ENCODE data around the gene EDN1. TPM values are rescaled to one million over a fixed set of nuclear protein-coding genes. Genes with fewer than 3 reads are reported as not detected.

Gene EDN1
- total and polyA plus RNA-seq, 9 donors, result 2.1 to 4.1 (median 2.8) TPM

- H3K27ac ChIP-seq (ENCODE audit: low read length), result no peak overlapping the region
- no peaks in the 10 kb centered on the region for H3K36me3 ChIP-seq (ENCODE audit: control insufficient read depth, insufficient read depth, low read length)
- no peaks in the 10 kb centered on the region for H3K27me3 ChIP-seq (ENCODE audit: control insufficient read depth, insufficient read depth, low read length)
- H3K4me1 ChIP-seq (ENCODE audit: control insufficient read depth, insufficient read depth, low read length), result no peaks in the 10 kb centered on the region
- DNase-seq, result no peak
- no peak overlapping the region for H3K4me3 ChIP-seq (ENCODE audit: low read length)
- H3K9me3 ChIP-seq (replicated peaks; ENCODE audit: control insufficient read depth, low read depth, low read length), result no peaks in the 10 kb centered on the region
- WGBS (ENCODE audit: insufficient coverage), result 47% methylated on average over 3 of the region's 5 CpGs
Measured at GRCh38 chr6:12280458-12280857, 9.7 kb upstream of the EDN1 start.

GRCh38 chr6:12280902-12281301 is 9.3 kb upstream of the EDN1 start:
- no peaks in the 10 kb centered on the region for H3K27me3 ChIP-seq (ENCODE audit: control insufficient read depth, insufficient read depth, low read length)
- no peaks in the 10 kb centered on the region for H3K36me3 ChIP-seq (ENCODE audit: control insufficient read depth, insufficient read depth, low read length)
- no peak overlapping the region for H3K4me3 ChIP-seq (ENCODE audit: low read length)
- no peaks in the 10 kb centered on the region for H3K9me3 ChIP-seq (replicated peaks; ENCODE audit: control insufficient read depth, low read depth, low read length)
- no peaks in the 10 kb centered on the region for H3K4me1 ChIP-seq (ENCODE audit: control insufficient read depth, insufficient read depth, low read length)
- WGBS (ENCODE audit: insufficient coverage), result 81% methylated on average over 2 of the region's 3 CpGs
- DNase-seq, result no peak
- H3K27ac ChIP-seq (ENCODE audit: low read length), result no peak overlapping the region

- Histone ChIP-seq H3K9me3 (replicated peaks; ENCODE audit: control insufficient read depth, low read depth, low read length) (no peaks in the 10 kb centered on the region), H3K27me3 (ENCODE audit: control insufficient read depth, insufficient read depth, low read length) (peaks cover 3% of the 10 kb centered on the region), H3K4me3 (ENCODE audit: low read length) (no peak overlapping the region), H3K36me3 (ENCODE audit: control insufficient read depth, insufficient read depth, low read length) (no peaks in the 10 kb centered on the region), H3K4me1 (ENCODE audit: control insufficient read depth, insufficient read depth, low read length) (no peaks in the 10 kb centered on the region), H3K27ac (ENCODE audit: low read length) (no peak overlapping the region)
- no peak for DNase-seq
- WGBS (ENCODE audit: insufficient coverage), result no CpG with 5 or more reads among the region's 4 CpGs
Measured at GRCh38 chr6:12283904-12284303, 6.3 kb upstream of the EDN1 start.

- DNase-seq, result no peak
- peaks cover 8% of the 10 kb centered on the region for H3K4me1 ChIP-seq (ENCODE audit: control insufficient read depth, insufficient read depth, low read length)
- H3K27ac ChIP-seq (ENCODE audit: low read length), result no peak overlapping the region
- peaks cover 18% of the 10 kb centered on the region for H3K27me3 ChIP-seq (ENCODE audit: control insufficient read depth, insufficient read depth, low read length)
- no peak overlapping the region for H3K4me3 ChIP-seq (ENCODE audit: low read length)
- no peaks in the 10 kb centered on the region for H3K9me3 ChIP-seq (replicated peaks; ENCODE audit: control insufficient read depth, low read depth, low read length)
- no CpG with 5 or more reads among the region's 4 CpGs for WGBS (ENCODE audit: insufficient coverage)
- H3K36me3 ChIP-seq (ENCODE audit: control insufficient read depth, insufficient read depth, low read length), result no peaks in the 10 kb centered on the region
Measured at GRCh38 chr6:12286373-12287110, 3.6 kb upstream of the EDN1 start.

- Histone ChIP-seq H3K4me1 (ENCODE audit: control insufficient read depth, insufficient read depth, low read length) (peaks cover 8% of the 10 kb centered on the region), H3K27ac (ENCODE audit: low read length) (no peak overlapping the region), H3K27me3 (ENCODE audit: control insufficient read depth, insufficient read depth, low read length) (peaks cover 31% of the 10 kb centered on the region), H3K9me3 (replicated peaks; ENCODE audit: control insufficient read depth, low read depth, low read length) (no peaks in the 10 kb centered on the region), H3K4me3 (ENCODE audit: low read length) (no peak overlapping the region), H3K36me3 (ENCODE audit: control insufficient read depth, insufficient read depth, low read length) (no peaks in the 10 kb centered on the region)
- 95% methylated on average over 6 of the region's 13 CpGs for WGBS (ENCODE audit: insufficient coverage)
- no peak for DNase-seq
Measured at GRCh38 chr6:12288211-12288618, 1.9 kb upstream of the EDN1 start.

GRCh38 chr6:12288914-12289313 is 1.2 kb upstream of the EDN1 start:
- WGBS (ENCODE audit: insufficient coverage), result 100% methylated on average over 1 of the region's 3 CpGs
- no peak overlapping the region for H3K4me3 ChIP-seq (ENCODE audit: low read length)
- H3K4me1 ChIP-seq (ENCODE audit: control insufficient read depth, insufficient read depth, low read length), result peaks cover 8% of the 10 kb centered on the region
- H3K27me3 ChIP-seq (ENCODE audit: control insufficient read depth, insufficient read depth, low read length), result peaks cover 31% of the 10 kb centered on the region
- no peaks in the 10 kb centered on the region for H3K9me3 ChIP-seq (replicated peaks; ENCODE audit: control insufficient read depth, low read depth, low read length)
- no peak overlapping the region for H3K27ac ChIP-seq (ENCODE audit: low read length)
- no peak for DNase-seq
- no peaks in the 10 kb centered on the region for H3K36me3 ChIP-seq (ENCODE audit: control insufficient read depth, insufficient read depth, low read length)

- Histone ChIP-seq H3K4me1 (ENCODE audit: control insufficient read depth, insufficient read depth, low read length) (peaks cover 8% of the 10 kb centered on the region), H3K27ac (ENCODE audit: low read length) (peak overlapping the region; percentile 21), H3K4me3 (ENCODE audit: low read length) (peak overlapping the region; percentile 38), H3K9me3 (replicated peaks; ENCODE audit: control insufficient read depth, low read depth, low read length) (no peaks in the 10 kb centered on the region), H3K27me3 (ENCODE audit: control insufficient read depth, insufficient read depth, low read length) (peaks cover 31% of the 10 kb centered on the region), H3K36me3 (ENCODE audit: control insufficient read depth, insufficient read depth, low read length) (no peaks in the 10 kb centered on the region)
- WGBS (ENCODE audit: insufficient coverage), result no CpG with 5 or more reads among the region's 13 CpGs
- peak; percentile 38 for DNase-seq
Measured at GRCh38 chr6:12289365-12289919, 719 bp upstream of the EDN1 start.

GRCh38 chr6:12291071-12291838 is 1.1 kb downstream of the EDN1 start:
- DNase-seq, result no peak
- Histone ChIP-seq H3K27me3 (ENCODE audit: control insufficient read depth, insufficient read depth, low read length) (peaks cover 31% of the 10 kb centered on the region), H3K4me3 (ENCODE audit: low read length) (peak overlapping the region; percentile 4), H3K4me1 (ENCODE audit: control insufficient read depth, insufficient read depth, low read length) (peaks cover 8% of the 10 kb centered on the region), H3K9me3 (replicated peaks; ENCODE audit: control insufficient read depth, low read depth, low read length) (no peaks in the 10 kb centered on the region), H3K36me3 (ENCODE audit: control insufficient read depth, insufficient read depth, low read length) (peaks cover 2% of the 10 kb centered on the region), H3K27ac (ENCODE audit: low read length) (no peak overlapping the region)
- 29% methylated on average over 5 of the region's 12 CpGs for WGBS (ENCODE audit: insufficient coverage)

- no peaks in the 10 kb centered on the region for H3K9me3 ChIP-seq (replicated peaks; ENCODE audit: control insufficient read depth, low read depth, low read length)
- peaks cover 8% of the 10 kb centered on the region for H3K4me1 ChIP-seq (ENCODE audit: control insufficient read depth, insufficient read depth, low read length)
- H3K27me3 ChIP-seq (ENCODE audit: control insufficient read depth, insufficient read depth, low read length), result peaks cover 31% of the 10 kb centered on the region
- H3K4me3 ChIP-seq (ENCODE audit: low read length), result no peak overlapping the region
- WGBS (ENCODE audit: insufficient coverage), result 16% methylated on average over 5 of the region's 15 CpGs
- peaks cover 2% of the 10 kb centered on the region for H3K36me3 ChIP-seq (ENCODE audit: control insufficient read depth, insufficient read depth, low read length)
- H3K27ac ChIP-seq (ENCODE audit: low read length), result no peak overlapping the region
- DNase-seq, result no peak
Measured at GRCh38 chr6:12291839-12292604, 1.9 kb downstream of the EDN1 start.

Data from muscle of leg (tissue), 11 donors.